ENCODE data around the gene SLC5A7. TPM values are rescaled to one million over a fixed set of nuclear protein-coding genes. Genes with fewer than 3 reads are reported as not detected.

The SLC5A7 gene
- polyA plus RNA-seq, 2 of the 4 experiments (the other 2 are of a cell fraction), result not detected

- Histone ChIP-seq H3K27ac (no peak overlapping the region), H3K4me3 (no peak overlapping the region), H3K4me1 (no peaks in the 10 kb centered on the region), H3K4me2 (no peak overlapping the region), H3K9me3 (no peaks in the 10 kb centered on the region)
- WGBS (ENCODE audit: missing lambda C conversion rate), result 53% methylated on average over 6 of the region's 6 CpGs
- no peak for DNase-seq (ENCODE audit: low read depth in 1 of 2, low spot score in 1 of 2)
- ChIA-PET CTCF (no interaction called here), POLR2A (no interaction called here)
- FAIRE-seq, result no peak
- no peak for ATAC-seq
- no peak for TF ChIP-seq FOSB (CRISPR knock-in tag; IDR thresholded peaks at IDR 0.05)
- TF ChIP-seq SREBF2 (IDR thresholded peaks at IDR 0.05), result no peak
- TF ChIP-seq E2F6 (IDR thresholded peaks at IDR 0.05; ENCODE audit: borderline replicate concordance, low read depth), result no peak
- no peak for TF ChIP-seq HEYL (CRISPR knock-in tag; IDR thresholded peaks at IDR 0.05)
- TF ChIP-seq MAFK (IDR thresholded peaks at IDR 0.05; ENCODE audit: partially characterized antibody), result no peak
- TF ChIP-seq, protein P1, sequence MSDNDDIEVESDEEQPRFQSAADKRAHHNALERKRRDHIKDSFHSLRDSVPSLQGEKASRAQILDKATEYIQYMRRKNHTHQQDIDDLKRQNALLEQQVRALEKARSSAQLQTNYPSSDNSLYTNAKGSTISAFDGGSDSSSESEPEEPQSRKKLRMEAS (IDR thresholded peaks at IDR 0.05), result no peak
- TF ChIP-seq NR3C1 (IDR thresholded peaks at IDR 0.05), result no peak
- no peak for TF ChIP-seq SMC3 (IDR thresholded peaks at IDR 0.05)
- TF ChIP-seq KDM1A (IDR thresholded peaks at IDR 0.05; ENCODE audit: low read depth), result no peak
- TF ChIP-seq ZFP36 (IDR thresholded peaks at IDR 0.05; ENCODE audit: borderline replicate concordance, partially characterized antibody), result no peak
- TF ChIP-seq EP300 (IDR thresholded peaks at IDR 0.05), result no peak
- TF ChIP-seq RARB (CRISPR knock-in tag; IDR thresholded peaks at IDR 0.05), result no peak
- no peak for TF ChIP-seq HOXB5 (CRISPR knock-in tag; IDR thresholded peaks at IDR 0.05)
- TF ChIP-seq FOSL2 (IDR thresholded peaks at IDR 0.05), result no peak
- no peak for TF ChIP-seq FOSL2 (CRISPR knock-in tag; IDR thresholded peaks at IDR 0.05)
These were observed 3.1 kb downstream of the SLC5A7 start for GRCh38 chr2:107989445-107989844.

GRCh38 chr2:107990718-107991117 is 4.4 kb downstream of the SLC5A7 start:
- no peak for TF ChIP-seq ESRRA (IDR thresholded peaks at IDR 0.05; ENCODE audit: borderline replicate concordance, low read length)
- TF ChIP-seq ZNF302 (CRISPR knock-in tag; IDR thresholded peaks at IDR 0.05), result no peak
- TF ChIP-seq NR3C1 (IDR thresholded peaks at IDR 0.05), result no peak
- no peak for TF ChIP-seq FOSB (CRISPR knock-in tag; IDR thresholded peaks at IDR 0.05)
- TF ChIP-seq RAD21 (conservative IDR thresholded peaks at IDR 0.05 in 1 of 2, IDR thresholded peaks at IDR 0.05 in 1 of 2), result no peak
- no peak for TF ChIP-seq REST (IDR thresholded peaks at IDR 0.05)
- TF ChIP-seq RFX5 (IDR thresholded peaks at IDR 0.05), result no peak
- no peak for TF ChIP-seq NFE2L2 (conservative IDR thresholded peaks at IDR 0.05; ENCODE audit: low read length)
- TF ChIP-seq EP300 (IDR thresholded peaks at IDR 0.05), result no peak
- no peak for TF ChIP-seq POLR2AphosphoS2 (conservative IDR thresholded peaks at IDR 0.05; ENCODE audit: low read length)
- no peak for TF ChIP-seq RARB (CRISPR knock-in tag; IDR thresholded peaks at IDR 0.05)
- TF ChIP-seq HOXA7 (CRISPR knock-in tag; IDR thresholded peaks at IDR 0.05), result no peak
- TF ChIP-seq SMC3 (IDR thresholded peaks at IDR 0.05), result no peak
- TF ChIP-seq CBX2 (IDR thresholded peaks at IDR 0.05; ENCODE audit: borderline replicate concordance, low read depth), result no peak
- H3K9me3 ChIP-seq, result no peaks in the 10 kb centered on the region
- no peak for ATAC-seq
- CTCF ChIA-PET, result no interaction called here
- H3K4me3 ChIP-seq, result no peak overlapping the region
- no peak for DNase-seq (ENCODE audit: low read depth in 1 of 2, low spot score in 1 of 2)
- H3K27ac ChIP-seq, result no peak overlapping the region
- FAIRE-seq, result no peak
- H3K4me1 ChIP-seq, result no peaks in the 10 kb centered on the region
- POLR2A ChIA-PET, result no interaction called here
- H3K4me2 ChIP-seq, result no peak overlapping the region

All from A549 (cell line).